GM12801 (cell line): ENCODE data around the gene ZFAND3.

ENCODE experiments used
- CTCF ChIP-seq: IDR thresholded peaks from one replicate; pipeline ENCODE4 v1.5.1; 2011; ENCODE audit warnings: control low read depth; ENCODE audit not compliant: insufficient read length; ENCODE audit errors: extremely low read depth

ZFAND3 gene

GRCh38 chr6:37819177-37819801 lies at the start of gene ZFAND3:
ZFAND3 (plus strand) TSS chr6:37819727; CDS start chr6:37819946, 219 bp downstream.
- TF ChIP-seq CTCF, result no peak

GRCh38 chr6:37774028-37774680 lies 45.4 kb upstream of the ZFAND3 start:
- no peak for TF ChIP-seq CTCF

- TF ChIP-seq CTCF, result no peak
Observed at GRCh38 chr6:37776566-37776965, 43.0 kb upstream of the ZFAND3 start.

- no peak for TF ChIP-seq CTCF
Observed at GRCh38 chr6:37777272-37777834, 42.2 kb upstream of the ZFAND3 start.

- no peak for TF ChIP-seq CTCF
Observed at GRCh38 chr6:37779111-37779800, 40.3 kb upstream of the ZFAND3 start.

GRCh38 chr6:37779902-37780628 lies 39.5 kb upstream of the ZFAND3 start:
- no peak for TF ChIP-seq CTCF

- TF ChIP-seq CTCF, result no peak
Observed at GRCh38 chr6:37781788-37782187, 37.7 kb upstream of the ZFAND3 start.
